ENCODE data around the gene CDK5R2.

CDK5R2 gene

GRCh38 chr2:218959141-218959731 lies at the start of gene CDK5R2:
CDK5R2 (plus strand) TSS chr2:218959666; CDS start chr2:218959821, 155 bp downstream.
- no peak for TF ChIP-seq CTCF (IDR thresholded peaks at IDR 0.05)

GRCh38 chr2:218910741-218911140 lies 48.7 kb upstream of the CDK5R2 start:
- TF ChIP-seq CTCF (IDR thresholded peaks at IDR 0.05), result no peak

- no peak for TF ChIP-seq CTCF (IDR thresholded peaks at IDR 0.05)
Observed at GRCh38 chr2:218920504-218920903, 39.0 kb upstream of the CDK5R2 start.

GRCh38 chr2:218924757-218925156 lies 34.7 kb upstream of the CDK5R2 start:
- TF ChIP-seq CTCF (IDR thresholded peaks at IDR 0.05), result no peak

- no peak for TF ChIP-seq CTCF (IDR thresholded peaks at IDR 0.05)
Observed at GRCh38 chr2:218925434-218925833, 34.0 kb upstream of the CDK5R2 start.

- no peak for TF ChIP-seq CTCF (IDR thresholded peaks at IDR 0.05)
Observed at GRCh38 chr2:218927422-218927821, 32.0 kb upstream of the CDK5R2 start.

- no peak for TF ChIP-seq CTCF (IDR thresholded peaks at IDR 0.05)
Observed at GRCh38 chr2:218927876-218928275, 31.6 kb upstream of the CDK5R2 start.
